KMS-11 (cell line): Measurements from ENCODE around the gene TSR1.

Experiments used
- H2AFZ ChIP-seq: fragments of 200-600 bp; sonication (generic); 2 replicates; pipeline ENCODE4 v1.6.1; 2016; ENCODE audit warnings: antibody characterized with exemption, mixed run types, low read depth
- H3K27ac ChIP-seq: fragments of 200-600 bp; sonication (generic); 2 replicates; pipeline ENCODE4 v1.6.1; 2016; ENCODE audit warnings: mild to moderate bottlenecking, mixed run types
- H3K27me3 ChIP-seq: fragments of 200-600 bp; sonication (generic); 2 replicates; pipeline ENCODE4 v1.6.1; 2017; ENCODE audit warnings: mild to moderate bottlenecking, low read depth, mixed run types, moderate library complexity; ENCODE audit not compliant: insufficient read depth
- H3K36me3 ChIP-seq: fragments of 200-600 bp; sonication (generic); 2 replicates; pipeline ENCODE4 v1.6.1; 2017; ENCODE audit warnings: mild to moderate bottlenecking, mixed run types; ENCODE audit not compliant: insufficient read depth
- H3K4me1 ChIP-seq: fragments of 200-600 bp; sonication (generic); 2 replicates; pipeline ENCODE4 v1.6.1; 2016; ENCODE audit warnings: mild to moderate bottlenecking, low read depth, mixed run types; ENCODE audit not compliant: poor library complexity, severe bottlenecking
- H3K4me2 ChIP-seq: fragments of 200-600 bp; sonication (generic); 2 replicates; pipeline ENCODE4 v1.7.0; 2016; ENCODE audit warnings: mild to moderate bottlenecking, mixed run types
- H3K4me3 ChIP-seq: fragments of 200-600 bp; sonication (generic); IDR thresholded peaks from 2 replicates; pipeline ENCODE4 v1.6.1; 2017; ENCODE audit warnings: low read depth, low read length, mixed read lengths; ENCODE audit not compliant: insufficient read depth
- H3K79me2 ChIP-seq: fragments of 200-600 bp; sonication (generic); 2 replicates; pipeline ENCODE4 v1.6.1; 2016; ENCODE audit warnings: low read depth, mixed run types; ENCODE audit not compliant: insufficient read depth
- H3K9ac ChIP-seq: fragments of 200-600 bp; sonication (generic); 2 replicates; pipeline ENCODE4 v1.6.1; 2016; ENCODE audit warnings: mild to moderate bottlenecking, mixed run types
- H4K20me1 ChIP-seq: fragments of 200-600 bp; sonication (generic); 2 replicates; pipeline ENCODE4 v1.6.1; 2016; ENCODE audit warnings: mild to moderate bottlenecking, mixed run types; ENCODE audit not compliant: insufficient read depth
- TF ChIP-seq, protein P1 (sequence below): fragments of 200-600 bp; sonication (generic); conservative IDR thresholded peaks from 2 replicates; pipeline ENCODE4 v1.6.1; 2017; ENCODE audit warnings: low read depth, mild to moderate bottlenecking, antibody characterized with exemption, low read length, moderate library complexity, mixed read lengths

The TSR1 gene

GRCh38 chr17:2299136-2299535, 37.1 kb downstream of the TSR1 start:
- Histone ChIP-seq H3K4me3 (no peak overlapping the region), H3K36me3 (no peaks in the 10 kb centered on the region), H2AFZ (no peak overlapping the region), H3K4me2 (no peak overlapping the region), H3K9ac (no peak overlapping the region), H3K79me2 (no peaks in the 10 kb centered on the region), H4K20me1 (no peaks in the 10 kb centered on the region), H3K4me1 (peaks cover 14% of the 10 kb centered on the region), H3K27ac (no peak overlapping the region), H3K27me3 (no peaks in the 10 kb centered on the region)
- TF ChIP-seq, protein P1, sequence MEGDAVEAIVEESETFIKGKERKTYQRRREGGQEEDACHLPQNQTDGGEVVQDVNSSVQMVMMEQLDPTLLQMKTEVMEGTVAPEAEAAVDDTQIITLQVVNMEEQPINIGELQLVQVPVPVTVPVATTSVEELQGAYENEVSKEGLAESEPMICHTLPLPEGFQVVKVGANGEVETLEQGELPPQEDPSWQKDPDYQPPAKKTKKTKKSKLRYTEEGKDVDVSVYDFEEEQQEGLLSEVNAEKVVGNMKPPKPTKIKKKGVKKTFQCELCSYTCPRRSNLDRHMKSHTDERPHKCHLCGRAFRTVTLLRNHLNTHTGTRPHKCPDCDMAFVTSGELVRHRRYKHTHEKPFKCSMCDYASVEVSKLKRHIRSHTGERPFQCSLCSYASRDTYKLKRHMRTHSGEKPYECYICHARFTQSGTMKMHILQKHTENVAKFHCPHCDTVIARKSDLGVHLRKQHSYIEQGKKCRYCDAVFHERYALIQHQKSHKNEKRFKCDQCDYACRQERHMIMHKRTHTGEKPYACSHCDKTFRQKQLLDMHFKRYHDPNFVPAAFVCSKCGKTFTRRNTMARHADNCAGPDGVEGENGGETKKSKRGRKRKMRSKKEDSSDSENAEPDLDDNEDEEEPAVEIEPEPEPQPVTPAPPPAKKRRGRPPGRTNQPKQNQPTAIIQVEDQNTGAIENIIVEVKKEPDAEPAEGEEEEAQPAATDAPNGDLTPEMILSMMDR = no peak

GRCh38 chr17:2297023-2297422, 39.2 kb downstream of the TSR1 start:
- no peaks in the 10 kb centered on the region for H3K27me3 ChIP-seq
- H4K20me1 ChIP-seq = no peaks in the 10 kb centered on the region
- no peak overlapping the region for H3K4me2 ChIP-seq
- H3K4me3 ChIP-seq = no peak overlapping the region
- H3K27ac ChIP-seq = no peak overlapping the region
- H3K79me2 ChIP-seq = no peaks in the 10 kb centered on the region
- H3K9ac ChIP-seq = no peak overlapping the region
- TF ChIP-seq, protein P1 = no peak
- H2AFZ ChIP-seq = no peak overlapping the region
- H3K4me1 ChIP-seq = peaks cover 8% of the 10 kb centered on the region
- H3K36me3 ChIP-seq = no peaks in the 10 kb centered on the region

DNA sequence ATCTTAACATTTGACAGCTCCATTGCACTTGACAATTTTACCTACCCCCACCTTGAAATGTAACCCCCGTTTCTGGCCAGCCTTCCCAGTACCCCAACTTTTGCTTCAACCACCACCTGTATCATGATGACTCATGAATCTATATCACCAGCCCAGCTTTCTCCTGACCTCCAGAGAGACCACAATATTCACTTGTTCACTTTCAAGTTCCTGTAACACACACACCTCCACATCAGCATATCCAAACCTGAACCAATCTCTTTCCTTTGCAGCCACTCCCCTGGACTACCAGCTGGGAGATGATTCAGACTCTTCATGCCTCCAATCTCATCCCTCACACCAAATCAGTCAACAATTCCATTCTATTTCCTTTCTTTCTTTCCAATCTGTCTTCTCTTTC, 40.7 kb downstream of the TSR1 start:
- H3K4me2 ChIP-seq = no peak overlapping the region
- TF ChIP-seq, protein P1 = no peak
- H3K79me2 ChIP-seq = no peaks in the 10 kb centered on the region
- H3K27ac ChIP-seq = no peak overlapping the region
- H3K4me1 ChIP-seq = peaks cover 8% of the 10 kb centered on the region
- H3K9ac ChIP-seq = no peak overlapping the region
- H3K36me3 ChIP-seq = no peaks in the 10 kb centered on the region
- no peaks in the 10 kb centered on the region for H4K20me1 ChIP-seq
- H3K4me3 ChIP-seq = no peak overlapping the region
- H3K27me3 ChIP-seq = no peaks in the 10 kb centered on the region
- no peak overlapping the region for H2AFZ ChIP-seq

DNA sequence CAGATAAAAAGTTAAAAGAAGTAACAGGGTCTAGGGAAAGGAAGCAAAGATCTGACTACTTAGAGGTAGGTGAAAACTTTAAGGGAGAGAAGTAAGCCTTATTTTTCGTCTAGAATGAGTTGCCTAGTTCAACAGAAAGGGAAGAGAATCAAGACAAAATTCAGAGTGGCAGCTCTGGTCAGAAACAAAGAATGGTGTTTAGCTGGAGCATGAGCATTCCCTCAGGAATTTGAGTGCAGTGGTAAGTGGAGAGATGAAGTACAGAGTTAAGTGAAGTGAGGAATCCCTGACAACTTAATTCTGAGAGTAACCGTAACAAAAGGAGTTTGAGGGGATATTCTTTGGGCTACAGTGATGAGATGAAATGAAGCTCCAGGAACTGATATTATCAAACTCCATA, 44.2 kb downstream of the TSR1 start:
- H4K20me1 ChIP-seq = no peaks in the 10 kb centered on the region
- TF ChIP-seq, protein P1 = no peak
- H3K4me1 ChIP-seq = peaks cover 8% of the 10 kb centered on the region
- H3K79me2 ChIP-seq = no peaks in the 10 kb centered on the region
- H3K4me2 ChIP-seq = no peak overlapping the region
- H3K36me3 ChIP-seq = no peaks in the 10 kb centered on the region
- no peak overlapping the region for H3K4me3 ChIP-seq
- no peak overlapping the region for H3K9ac ChIP-seq
- H3K27me3 ChIP-seq = no peaks in the 10 kb centered on the region
- no peak overlapping the region for H3K27ac ChIP-seq
- H2AFZ ChIP-seq = no peak overlapping the region
